OCI-LY3 (cell line): ENCODE results near the gene POU6F2.

Source experiments
- H2AFZ ChIP-seq: fragments of 200-600, 300-600 bp; shearing (Covaris generic); 2 replicates; pipeline ENCODE4 v1.6.0; 2014; ENCODE audit warnings: antibody characterized with exemption, low read depth, low read length
- H3K27ac ChIP-seq: fragments of 200-600, 300-600 bp; sonication (generic); 2 replicates; pipeline ENCODE4 v1.5.1; 2014; ENCODE audit warnings: mild to moderate bottlenecking, low read length, moderate library complexity, mixed read lengths
- H3K27me3 ChIP-seq: fragments of 200-600, 300-600 bp; sonication (generic); 2 replicates; pipeline ENCODE4 v1.6.1; 2014; ENCODE audit warnings: low read depth, low read length, mixed read lengths
- H3K36me3 ChIP-seq: fragments of 200-600, 300-600 bp; sonication (generic); replicated peaks from 2 replicates; pipeline ENCODE3; 2014; ENCODE audit warnings: low read depth, low read length, mixed read lengths
- H3K4me1 ChIP-seq: fragments of 300-600, 200-600 bp; sonication (generic); 2 replicates; pipeline ENCODE4 v1.6.1; 2014; ENCODE audit warnings: low read length, mixed read lengths
- H3K4me2 ChIP-seq: fragments of 200-600, 300-600 bp; sonication (generic); 2 replicates; pipeline ENCODE4 v1.6.1; 2014; ENCODE audit warnings: low read length, mixed read lengths
- H3K4me3 ChIP-seq: fragments of 300-600, 200-600 bp; sonication (generic); 2 replicates; pipeline ENCODE4 v1.5.1; 2014; ENCODE audit warnings: antibody characterized with exemption, mild to moderate bottlenecking, low read length, moderate library complexity
- H3K79me2 ChIP-seq: fragments of 300-600, 200-600 bp; shearing (Covaris generic); 2 replicates; pipeline ENCODE4 v1.6.1; 2014; ENCODE audit warnings: mild to moderate bottlenecking, low read length, mixed read lengths
- H3K9ac ChIP-seq: fragments of 300-600, 200-600 bp; shearing (Covaris generic); 2 replicates; pipeline ENCODE4 v1.6.0; 2014; ENCODE audit warnings: mild to moderate bottlenecking, low read length, moderate library complexity
- H3K9me3 ChIP-seq: fragments of 200-600, 300-600 bp; shearing (Covaris generic); 2 replicates; pipeline ENCODE4 v1.6.1; 2014; ENCODE audit warnings: low read length, mixed read lengths; ENCODE audit not compliant: insufficient read depth
- H4K20me1 ChIP-seq: fragments of 200-600, 300-600 bp; sonication (generic); 2 replicates; pipeline ENCODE4 v1.6.1; 2016; ENCODE audit warnings: low read length, mixed read lengths; ENCODE audit not compliant: insufficient read depth
- EZH2phosphoT487 ChIP-seq: fragments of 200-600 bp; shearing (Covaris generic); IDR thresholded peaks from 2 replicates; pipeline ENCODE4 v1.6.1; 2018; ENCODE audit warnings: antibody characterized with exemption, mixed run types, low read depth
- TF ChIP-seq, protein P1 (sequence below): fragments of 200-600, 300-600 bp; sonication (generic); IDR thresholded peaks from 2 replicates; pipeline ENCODE4 v1.5.1; 2014; ENCODE audit warnings: antibody characterized with exemption, low read length, low read depth

POU6F2 gene

DNA sequence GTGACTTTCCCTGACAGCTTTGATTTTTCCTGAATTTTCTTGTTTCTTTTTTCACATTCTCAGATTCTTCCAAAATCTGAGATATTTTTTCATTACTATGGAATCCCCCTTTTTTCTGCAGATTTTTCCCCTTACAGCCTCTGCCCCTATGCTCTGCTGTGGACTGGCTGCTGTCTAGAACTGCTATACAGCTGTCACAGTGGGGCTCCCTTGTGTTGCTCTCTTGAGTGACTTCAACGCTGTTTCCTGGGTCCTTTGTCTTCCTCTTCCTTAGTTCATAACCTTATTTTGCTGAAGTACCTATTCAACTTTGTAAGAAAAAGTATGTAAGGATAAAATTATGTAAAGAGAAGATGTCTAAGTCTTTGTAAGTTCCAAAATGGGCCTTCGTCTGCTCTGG is 354.4 kb downstream of the POU6F2 start:
- no peaks in the 10 kb centered on the region for H3K9me3 ChIP-seq

DNA sequence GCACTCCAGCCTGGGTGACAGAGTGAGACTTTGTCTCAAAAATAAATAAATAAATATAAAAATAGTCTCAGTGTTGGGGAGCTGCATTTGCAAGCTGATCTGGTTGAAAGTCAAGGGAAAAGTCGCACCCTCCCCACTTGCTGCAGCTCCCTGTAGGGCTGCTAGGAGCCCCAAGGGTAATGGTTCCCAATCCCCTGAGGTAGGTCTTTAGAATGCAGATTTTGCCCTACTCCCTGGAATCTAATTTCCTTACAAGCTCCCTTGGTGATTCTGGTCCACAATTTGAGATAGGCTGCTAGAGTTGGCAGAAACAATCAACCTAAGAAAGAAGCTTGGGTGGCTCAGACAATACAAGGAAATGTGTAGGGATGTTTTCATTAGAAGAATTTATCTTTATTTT is 356.0 kb downstream of the POU6F2 start:
- Histone ChIP-seq H3K9ac (no peak overlapping the region), H3K9me3 (no peaks in the 10 kb centered on the region), H4K20me1 (no peaks in the 10 kb centered on the region), H3K4me1 (no peaks in the 10 kb centered on the region), H3K4me3 (no peak overlapping the region), H3K36me3 (no peaks in the 10 kb centered on the region), H3K27ac (no peak overlapping the region), H2AFZ (no peak overlapping the region), H3K27me3 (peaks cover 38% of the 10 kb centered on the region), H3K79me2 (no peaks in the 10 kb centered on the region), H3K4me2 (no peak overlapping the region)
- TF ChIP-seq, protein P1, sequence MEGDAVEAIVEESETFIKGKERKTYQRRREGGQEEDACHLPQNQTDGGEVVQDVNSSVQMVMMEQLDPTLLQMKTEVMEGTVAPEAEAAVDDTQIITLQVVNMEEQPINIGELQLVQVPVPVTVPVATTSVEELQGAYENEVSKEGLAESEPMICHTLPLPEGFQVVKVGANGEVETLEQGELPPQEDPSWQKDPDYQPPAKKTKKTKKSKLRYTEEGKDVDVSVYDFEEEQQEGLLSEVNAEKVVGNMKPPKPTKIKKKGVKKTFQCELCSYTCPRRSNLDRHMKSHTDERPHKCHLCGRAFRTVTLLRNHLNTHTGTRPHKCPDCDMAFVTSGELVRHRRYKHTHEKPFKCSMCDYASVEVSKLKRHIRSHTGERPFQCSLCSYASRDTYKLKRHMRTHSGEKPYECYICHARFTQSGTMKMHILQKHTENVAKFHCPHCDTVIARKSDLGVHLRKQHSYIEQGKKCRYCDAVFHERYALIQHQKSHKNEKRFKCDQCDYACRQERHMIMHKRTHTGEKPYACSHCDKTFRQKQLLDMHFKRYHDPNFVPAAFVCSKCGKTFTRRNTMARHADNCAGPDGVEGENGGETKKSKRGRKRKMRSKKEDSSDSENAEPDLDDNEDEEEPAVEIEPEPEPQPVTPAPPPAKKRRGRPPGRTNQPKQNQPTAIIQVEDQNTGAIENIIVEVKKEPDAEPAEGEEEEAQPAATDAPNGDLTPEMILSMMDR = no peak
- no peak for TF ChIP-seq EZH2phosphoT487

More for the DNA sequence above, 354.4 kb downstream of the POU6F2 start:
- Histone ChIP-seq H3K27ac (no peak overlapping the region), H3K36me3 (no peaks in the 10 kb centered on the region), H4K20me1 (no peaks in the 10 kb centered on the region), H3K4me2 (no peak overlapping the region), H3K79me2 (no peaks in the 10 kb centered on the region), H2AFZ (no peak overlapping the region), H3K9ac (no peak overlapping the region), H3K4me3 (no peak overlapping the region), H3K4me1 (no peaks in the 10 kb centered on the region), H3K27me3 (peaks cover 35% of the 10 kb centered on the region)
- no peak for TF ChIP-seq EZH2phosphoT487
- TF ChIP-seq, protein P1 = no peak

DNA sequence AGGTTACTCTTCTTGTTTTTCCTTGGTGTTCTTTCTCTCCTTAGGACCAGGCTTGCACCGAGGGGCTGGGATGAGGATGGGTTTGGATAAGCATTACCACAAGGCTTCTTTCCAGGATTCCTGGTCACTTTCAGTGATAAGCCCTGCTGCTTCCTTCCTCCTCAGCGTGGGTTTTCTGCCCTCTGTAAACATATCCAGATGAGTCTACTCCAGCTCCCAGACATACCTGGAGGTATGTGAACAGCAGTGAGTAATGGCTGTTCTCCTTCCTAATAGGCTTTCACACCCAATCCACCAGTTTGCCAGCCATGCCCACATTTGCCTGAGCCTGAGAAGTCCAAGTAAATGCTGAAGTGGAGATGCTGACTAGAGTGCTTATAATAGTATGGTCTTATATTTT is 358.7 kb downstream of the POU6F2 start:
- TF ChIP-seq, protein P1 = no peak
- TF ChIP-seq EZH2phosphoT487 = no peak
- H3K27me3 ChIP-seq = peaks cover 40% of the 10 kb centered on the region
- H2AFZ ChIP-seq = no peak overlapping the region
- H3K4me1 ChIP-seq = no peaks in the 10 kb centered on the region
- H4K20me1 ChIP-seq = no peaks in the 10 kb centered on the region
- no peak overlapping the region for H3K4me2 ChIP-seq
- no peaks in the 10 kb centered on the region for H3K79me2 ChIP-seq
- no peaks in the 10 kb centered on the region for H3K36me3 ChIP-seq
- H3K9ac ChIP-seq = no peak overlapping the region
- no peak overlapping the region for H3K4me3 ChIP-seq
- H3K9me3 ChIP-seq = no peaks in the 10 kb centered on the region
- H3K27ac ChIP-seq = no peak overlapping the region

DNA sequence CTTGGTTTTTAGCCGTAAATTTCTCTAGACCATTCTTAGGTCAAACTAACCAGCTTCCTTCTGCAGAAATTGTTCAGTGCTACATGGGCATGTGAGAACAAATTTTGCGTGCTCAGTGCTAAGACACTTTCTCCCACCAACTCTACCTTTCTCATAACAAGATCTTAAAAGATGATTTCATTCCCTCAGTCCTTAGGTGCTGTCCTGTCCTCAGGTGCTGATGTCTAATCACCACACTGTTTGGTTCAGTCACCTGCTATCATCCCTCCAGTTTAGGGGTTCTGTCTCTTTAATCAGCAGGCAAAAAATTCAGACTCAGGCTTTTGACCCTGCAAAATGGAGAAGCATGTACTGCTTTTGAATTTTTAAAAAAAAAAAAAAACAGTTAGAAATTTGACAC is 361.0 kb downstream of the POU6F2 start:
- Histone ChIP-seq H2AFZ (no peak overlapping the region), H3K4me1 (no peaks in the 10 kb centered on the region), H3K27me3 (peaks cover 36% of the 10 kb centered on the region), H3K79me2 (no peaks in the 10 kb centered on the region), H3K36me3 (no peaks in the 10 kb centered on the region), H3K4me3 (no peak overlapping the region), H3K27ac (no peak overlapping the region), H4K20me1 (no peaks in the 10 kb centered on the region), H3K4me2 (no peak overlapping the region), H3K9ac (no peak overlapping the region), H3K9me3 (no peaks in the 10 kb centered on the region)
- TF ChIP-seq, protein P1 = no peak
- no peak for TF ChIP-seq EZH2phosphoT487
